ENCODE data around the gene BCL2L13. TPM values are rescaled to one million over a fixed set of nuclear protein-coding genes. Genes with fewer than 3 reads are reported as not detected.

The BCL2L13 gene
- total RNA-seq, 4 donors from 2014 or later: 59.7 to 85.7 (median 64.8) TPM

DNA sequence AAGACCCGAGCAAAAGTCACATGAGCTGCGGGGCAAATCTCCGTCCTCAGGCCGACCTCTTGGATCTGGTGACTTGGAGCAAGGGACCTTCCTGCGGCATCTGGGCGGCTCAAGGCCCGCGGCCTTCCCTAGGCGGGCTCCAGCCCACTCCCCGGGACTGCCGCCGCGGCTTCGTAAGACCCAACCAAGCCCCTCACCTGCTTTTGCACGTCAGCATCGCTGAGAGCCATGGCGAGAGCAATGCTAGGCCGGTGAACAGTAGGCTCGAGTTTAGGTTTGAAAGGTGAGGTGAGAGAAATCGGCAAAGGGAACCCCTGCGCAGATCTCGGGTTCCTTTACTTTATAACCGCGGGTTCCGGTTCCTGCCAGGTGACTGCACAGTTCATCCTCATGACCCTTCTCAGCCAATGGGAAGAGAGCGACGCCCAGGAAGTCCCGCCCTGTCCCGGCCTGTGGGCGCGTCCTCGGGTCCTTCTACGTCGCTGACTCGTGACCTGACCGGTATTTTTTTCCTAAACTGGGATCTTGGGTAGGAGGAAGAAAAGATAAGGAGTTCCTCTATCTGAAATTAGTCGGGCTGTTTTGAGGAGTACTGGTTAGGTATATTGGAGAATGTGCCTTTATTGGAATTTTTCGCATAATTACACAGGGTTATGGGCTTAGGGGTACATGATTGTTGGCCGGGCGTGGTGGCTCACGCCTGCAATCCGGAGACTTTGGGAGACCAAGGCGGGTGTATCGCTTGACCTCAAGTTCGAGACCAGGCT, 10.0 kb upstream of the BCL2L13 start, which contains the start of gene ATP6V1E1:
TSS of gene ATP6V1E1 (minus strand) at position 344 of the 767 bp plus-strand sequence. CDS start at position 230, 114 bp downstream.
- TF ChIP-seq, protein P1, sequence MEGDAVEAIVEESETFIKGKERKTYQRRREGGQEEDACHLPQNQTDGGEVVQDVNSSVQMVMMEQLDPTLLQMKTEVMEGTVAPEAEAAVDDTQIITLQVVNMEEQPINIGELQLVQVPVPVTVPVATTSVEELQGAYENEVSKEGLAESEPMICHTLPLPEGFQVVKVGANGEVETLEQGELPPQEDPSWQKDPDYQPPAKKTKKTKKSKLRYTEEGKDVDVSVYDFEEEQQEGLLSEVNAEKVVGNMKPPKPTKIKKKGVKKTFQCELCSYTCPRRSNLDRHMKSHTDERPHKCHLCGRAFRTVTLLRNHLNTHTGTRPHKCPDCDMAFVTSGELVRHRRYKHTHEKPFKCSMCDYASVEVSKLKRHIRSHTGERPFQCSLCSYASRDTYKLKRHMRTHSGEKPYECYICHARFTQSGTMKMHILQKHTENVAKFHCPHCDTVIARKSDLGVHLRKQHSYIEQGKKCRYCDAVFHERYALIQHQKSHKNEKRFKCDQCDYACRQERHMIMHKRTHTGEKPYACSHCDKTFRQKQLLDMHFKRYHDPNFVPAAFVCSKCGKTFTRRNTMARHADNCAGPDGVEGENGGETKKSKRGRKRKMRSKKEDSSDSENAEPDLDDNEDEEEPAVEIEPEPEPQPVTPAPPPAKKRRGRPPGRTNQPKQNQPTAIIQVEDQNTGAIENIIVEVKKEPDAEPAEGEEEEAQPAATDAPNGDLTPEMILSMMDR (IDR thresholded peaks at IDR 0.05): no peak
- DNase-seq (ENCODE audit: low spot score) (peak; percentile 90), ATAC-seq (ENCODE audit: low FRiP score) (peak; percentile 98)

DNA sequence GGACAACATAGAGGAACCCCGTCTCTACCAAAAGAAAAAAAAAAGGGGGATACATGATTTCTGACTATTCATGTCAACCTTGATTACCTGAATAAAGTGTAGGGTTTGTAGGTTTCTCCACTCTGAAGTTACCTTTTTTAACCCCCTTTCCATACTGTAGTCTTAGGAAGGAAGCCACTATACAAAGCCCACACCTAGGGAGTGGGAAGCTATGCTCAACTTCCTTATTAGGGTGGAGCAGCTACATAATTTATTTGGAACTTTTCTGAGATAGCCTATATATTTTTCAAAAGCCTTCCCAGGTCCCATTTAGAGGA, 9.4 kb upstream of the BCL2L13 start:
- DNase-seq (ENCODE audit: low spot score): no peak
- TF ChIP-seq, protein P1 (IDR thresholded peaks at IDR 0.05): no peak
- ATAC-seq (ENCODE audit: low FRiP score): no peak

DNA sequence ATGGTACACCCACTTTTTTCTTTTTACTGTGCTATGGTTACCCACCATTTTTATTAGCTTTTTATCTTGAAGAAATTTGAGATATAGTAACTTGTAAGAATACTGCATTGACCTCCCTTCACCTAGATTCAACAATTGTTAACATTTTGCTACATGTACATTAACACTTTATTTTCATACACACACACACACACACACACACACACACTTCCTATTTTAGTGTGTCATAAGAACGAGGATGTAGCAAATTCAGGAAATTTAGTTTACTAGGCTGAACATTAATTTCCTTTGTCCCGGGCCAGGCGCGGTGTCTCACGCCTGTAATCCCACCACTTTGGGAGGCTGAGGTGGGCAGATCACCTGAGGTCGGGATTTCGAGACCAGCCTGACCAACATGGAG, 8.9 kb upstream of the BCL2L13 start:
- no peak for ATAC-seq (ENCODE audit: low FRiP score)
- TF ChIP-seq, protein P1 (IDR thresholded peaks at IDR 0.05): no peak
- no peak for DNase-seq (ENCODE audit: low spot score)

DNA sequence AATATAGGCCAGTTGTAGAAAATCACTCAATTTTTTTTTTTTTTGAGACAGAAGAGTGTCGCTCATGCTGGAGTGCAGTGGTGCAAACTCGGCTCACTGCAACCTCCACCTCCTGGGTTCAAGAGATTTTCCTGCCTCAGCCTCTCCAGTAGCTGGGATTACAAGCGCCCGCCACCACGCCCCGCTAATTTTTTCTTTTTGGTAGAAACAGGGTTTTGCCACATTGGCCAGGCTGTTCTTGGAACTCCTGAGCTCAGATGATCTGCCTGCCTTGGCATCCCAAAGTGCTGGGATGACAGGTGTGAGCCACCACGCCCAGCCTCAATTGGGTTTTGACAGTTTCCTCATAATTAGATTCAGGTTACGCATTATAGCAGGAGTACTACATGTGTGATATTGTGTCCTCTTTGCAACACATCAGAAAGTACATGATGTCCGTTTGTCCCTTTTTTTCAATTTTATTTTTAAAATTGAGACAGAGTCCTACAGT, 7.4 kb upstream of the BCL2L13 start:
- no peak for ATAC-seq (ENCODE audit: low FRiP score)
- TF ChIP-seq, protein P1 (IDR thresholded peaks at IDR 0.05): no peak

DNA sequence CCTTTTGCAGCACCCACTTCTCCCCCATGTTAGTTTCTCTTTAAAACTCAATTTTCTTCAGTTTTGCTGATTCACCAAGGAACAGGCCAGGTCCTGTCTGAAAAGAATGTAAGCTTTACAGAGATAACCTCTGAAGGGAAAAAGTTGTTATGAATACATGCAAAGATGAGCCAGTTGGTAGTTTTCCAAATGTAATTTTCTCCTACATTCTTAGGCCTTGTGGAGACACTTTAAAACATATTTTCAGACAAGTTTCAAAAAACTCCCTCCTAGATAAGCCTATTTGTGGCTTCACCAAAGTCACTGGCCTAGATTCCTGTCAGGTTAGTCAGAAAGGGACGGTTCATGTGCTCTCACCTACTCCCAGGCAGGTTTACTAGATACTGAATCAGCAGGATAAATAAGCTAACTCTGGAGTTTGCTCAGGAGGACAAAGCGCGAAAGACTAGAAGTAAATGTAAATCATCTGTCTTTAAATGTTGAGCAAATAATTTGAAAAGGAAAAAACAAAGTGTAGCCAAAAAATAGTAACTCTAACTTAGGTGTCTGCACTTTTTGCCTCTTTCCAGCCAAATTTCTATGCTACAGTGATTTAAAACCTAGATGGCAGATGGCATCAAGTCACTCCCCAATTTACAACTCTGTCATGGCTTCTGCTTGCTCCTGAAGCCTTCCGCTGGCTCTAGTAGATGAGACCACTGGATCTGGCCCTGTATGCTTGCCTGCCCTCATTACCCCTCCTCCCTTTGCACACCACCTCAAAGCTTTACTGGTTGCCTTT, 5.2 kb upstream of the BCL2L13 start:
- TF ChIP-seq, protein P1 (IDR thresholded peaks at IDR 0.05): no peak
- DNase-seq (ENCODE audit: low spot score) (no peak), ATAC-seq (ENCODE audit: low FRiP score) (peak; percentile 70)

More for the DNA sequence above, 7.4 kb upstream of the BCL2L13 start:
- no peak for DNase-seq (ENCODE audit: low spot score)

DNA sequence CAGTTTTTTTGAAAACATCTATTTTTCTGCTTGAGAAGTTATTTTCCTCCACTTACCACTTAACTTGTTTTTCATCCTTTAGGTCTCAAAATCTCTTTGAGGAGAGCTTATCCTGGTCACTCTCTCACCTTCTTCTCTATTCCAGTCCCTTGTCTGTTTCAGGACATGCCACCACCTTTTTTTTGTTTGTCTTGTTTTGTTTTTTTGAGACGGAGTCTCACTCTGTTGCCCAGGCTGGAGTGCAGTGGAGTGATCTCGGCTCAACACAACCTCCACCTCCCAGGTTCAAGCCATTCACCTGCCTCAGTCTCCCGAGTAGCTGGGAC, 4.6 kb upstream of the BCL2L13 start:
- ATAC-seq (ENCODE audit: low FRiP score): no peak
- TF ChIP-seq, protein P1 (IDR thresholded peaks at IDR 0.05): no peak
- no peak for DNase-seq (ENCODE audit: low spot score)
